CD4-positive, alpha-beta memory T cell (primary cell): Measurements from ENCODE around the gene SPRR5. TPM values are rescaled to one million over a fixed set of nuclear protein-coding genes. Genes with fewer than 3 reads are reported as not detected.

Source experiments
- CTCF ChIA-PET: fragments of 350-600 bp; sonication (Branson Sonifier 250); formaldehyde crosslinking; loops from one replicate; lab custom pipeline; 2021; ENCODE audit warnings: inconsistent platforms; ENCODE audit not compliant: partially characterized antibody; lab: Charles Lee
- POLR2A ChIA-PET: fragments of 350-600 bp; sonication (Branson Sonifier 250); formaldehyde crosslinking; loops from one replicate; lab custom pipeline; 2021; ENCODE audit not compliant: partially characterized antibody; lab: Charles Lee
- DNase-seq, 5 donors: peaks; one replicate each; pipeline versions ENCODE4 v3.0.0 to v3.0.0-alpha.2; 2020 to 2022; ENCODE audit warnings: mixed read lengths in 1 of 5
- H3K27ac ChIP-seq: one replicate; pipeline ENCODE4 v1.7.0; 2013; ENCODE audit warnings: low read depth, low read length
- H3K27me3 ChIP-seq: 2 replicates; pipeline ENCODE4 v1.7.0; 2013; ENCODE audit warnings: mild to moderate bottlenecking, low read length, moderate library complexity; ENCODE audit not compliant: insufficient read depth
- H3K36me3 ChIP-seq: 2 replicates; pipeline ENCODE4 v1.7.0; 2013; ENCODE audit warnings: mild to moderate bottlenecking, low read length, moderate library complexity; ENCODE audit not compliant: insufficient read depth
- H3K4me1 ChIP-seq: 2 replicates; pipeline ENCODE4 v1.7.0; 2013; ENCODE audit warnings: mild to moderate bottlenecking, low read length, moderate library complexity; ENCODE audit not compliant: insufficient read depth
- H3K4me3 ChIP-seq, 2 donors: one replicate each; pipeline ENCODE4 v1.7.0; 2013; ENCODE audit warnings: low read length in 2 of 2, mild to moderate bottlenecking in 1 of 2
- H3K9me3 ChIP-seq, 2 donors: one replicate each; pipeline ENCODE4 v1.7.0; 2013; ENCODE audit warnings: low read length in 2 of 2, control low read depth in 1 of 2; ENCODE audit not compliant: control insufficient read depth in 1 of 2
- H3K27ac Mint-ChIP-seq, 7 donors: one replicate each; pipeline ENCODE4 v1.8.0; 2020 to 2021; ENCODE audit warnings: mixed read lengths in 7 of 7, mild to moderate bottlenecking in 6 of 7, inconsistent platforms in 3 of 7, moderate library complexity in 3 of 7
- H3K27me3 Mint-ChIP-seq, 2 donors: one replicate each; pipeline ENCODE4 v1.8.0; 2020 to 2021; ENCODE audit warnings: mixed read lengths in 2 of 2
- H3K36me3 Mint-ChIP-seq, 2 donors: one replicate each; pipeline ENCODE4 v1.8.0; 2020 to 2021; ENCODE audit warnings: mixed read lengths in 2 of 2, inconsistent platforms in 1 of 2, mild to moderate bottlenecking in 1 of 2
- H3K4me1 Mint-ChIP-seq, 4 donors: one replicate each; pipeline ENCODE4 v1.8.0; 2020 to 2021; ENCODE audit warnings: mixed read lengths in 4 of 4, mild to moderate bottlenecking in 1 of 4
- H3K4me3 Mint-ChIP-seq, 8 donors: one replicate each; pipeline ENCODE4 v1.8.0; 2020 to 2021; ENCODE audit warnings: mixed read lengths in 8 of 8, mild to moderate bottlenecking in 7 of 8, moderate library complexity in 6 of 8, inconsistent platforms in 3 of 8
- H3K9me3 Mint-ChIP-seq, 8 donors: one replicate each; pipeline ENCODE4 v1.8.0; 2020 to 2021; ENCODE audit warnings: mixed read lengths in 8 of 8, mild to moderate bottlenecking in 5 of 8, inconsistent platforms in 3 of 8, moderate library complexity in 1 of 8
- intact Hi-C: fragments of 100-400 bp; cut with micrococcal nuclease; formaldehyde crosslinking; loops from one replicate; pipeline ENCODE4 v1.15.1; 2023
- polyA plus RNA-seq, 2 donors: library from polyadenylated mRNA; unstranded; fragments of 300-500 nt; fragmentation: Illumina TruSeq; gene quantifications; one replicate each; pipeline ENCODE4 v1.2.3, GENCODE V29; 2021
- total RNA-seq, 2 experiments: library from RNA; stranded (reverse); gene quantifications; one replicate each; pipeline ENCODE4 v1.2.3, GENCODE V29; 2021

SPRR5 gene, protein sequence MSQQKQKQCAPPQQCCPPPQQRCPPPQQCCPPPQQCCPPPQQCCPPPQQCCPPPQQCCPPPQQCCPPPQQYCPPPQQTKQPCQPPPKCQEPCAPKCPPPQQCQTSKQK
- total RNA-seq (not detected), polyA plus RNA-seq (not detected)

DNA sequence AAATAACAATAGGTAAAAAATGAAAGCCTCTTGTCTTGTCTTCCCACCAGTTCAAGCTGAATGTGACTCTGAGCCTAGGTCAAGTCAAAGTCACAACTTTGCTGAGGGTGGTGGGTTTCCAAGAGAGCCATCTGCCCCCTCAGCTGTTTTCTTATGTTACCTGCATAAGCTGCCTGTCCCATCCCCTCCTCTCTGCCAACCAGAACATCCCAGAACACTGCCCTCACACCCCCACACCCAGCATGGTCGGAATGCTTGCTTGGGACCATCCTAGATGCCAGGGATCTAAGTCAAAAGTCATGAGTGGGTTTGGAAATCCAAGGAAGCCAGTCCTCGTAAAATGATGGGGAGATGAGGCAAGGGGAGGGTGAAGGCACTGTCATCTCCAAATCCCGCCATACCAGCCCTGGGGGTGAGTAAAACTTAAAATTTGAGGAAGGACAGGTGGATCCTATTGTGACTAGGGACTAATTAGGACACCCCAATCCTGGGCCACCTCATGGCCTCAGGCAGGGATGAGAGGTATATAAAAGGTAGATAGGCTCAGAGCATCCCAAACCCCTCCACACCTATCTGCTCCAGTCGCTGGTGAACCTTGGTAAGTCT lies at the start of gene SPRR5:
Gene SPRR5, plus strand, starts transcription at position 556 of the 606 bp plus-strand sequence. CDS start 1,349 bp downstream, outside the sequence.
- Mint-ChIP-seq H3K4me3 (no peak within 1 kb of the TSS), H3K27ac (no peak within 1 kb of the TSS), H3K27me3 (peaks cover 1 to 12% of the 10 kb centered on the region in 2 donors), H3K36me3 (no peaks in the 10 kb centered on the region), H3K4me1 (no peaks in the 10 kb centered on the region), H3K9me3 (peaks cover 0 to 4% (median 0%) of the 10 kb centered on the region in 8 donors)
- POLR2A ChIA-PET: no interaction called here
- no peak for DNase-seq
- H3K27me3 ChIP-seq: no peaks in the 10 kb centered on the region
- CTCF ChIA-PET: no interaction called here
- H3K4me3 ChIP-seq: no peak within 1 kb of the TSS
- H3K27ac ChIP-seq: no peak within 1 kb of the TSS
- H3K36me3 ChIP-seq: no peaks in the 10 kb centered on the region
- intact Hi-C loops: no loop called here
- H3K9me3 ChIP-seq: no peaks in the 10 kb centered on the region
- H3K4me1 ChIP-seq: no peaks in the 10 kb centered on the region

DNA sequence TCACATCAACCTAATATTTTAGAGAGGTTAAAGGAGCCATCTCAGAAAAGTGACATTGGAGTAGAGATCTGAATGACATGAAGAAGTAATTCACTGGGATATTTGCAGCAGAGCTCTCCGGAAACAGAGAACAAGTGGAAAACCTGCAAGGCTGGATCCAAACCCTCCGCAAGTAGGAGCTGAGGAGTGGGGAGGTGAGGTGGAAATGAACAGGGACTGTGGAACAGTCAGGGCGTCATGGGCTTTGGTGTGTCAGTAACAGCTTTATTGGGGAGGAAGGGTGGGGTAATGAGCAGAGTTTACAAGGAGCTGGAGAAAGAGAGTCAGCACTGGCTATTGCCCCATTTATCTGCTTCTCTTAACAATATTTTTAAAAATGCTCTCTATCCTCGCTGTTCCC lies 48.0 kb upstream of the SPRR5 start:
- Mint-ChIP-seq H3K36me3 (no peaks in the 10 kb centered on the region), H3K4me3 (no peak overlapping the region), H3K9me3 (peaks cover 0 to 1% (median 0%) of the 10 kb centered on the region in 8 donors), H3K27me3 (peaks cover 13 to 39% of the 10 kb centered on the region in 2 donors), H3K27ac (no peak overlapping the region), H3K4me1 (no peaks in the 10 kb centered on the region)
- intact Hi-C loops: no loop called here
- Histone ChIP-seq H3K36me3 (no peaks in the 10 kb centered on the region), H3K4me3 (no peak overlapping the region), H3K9me3 (no peaks in the 10 kb centered on the region), H3K4me1 (no peaks in the 10 kb centered on the region), H3K27me3 (no peaks in the 10 kb centered on the region), H3K27ac (no peak overlapping the region)
- CTCF ChIA-PET: no interaction called here
- no peak for DNase-seq
- POLR2A ChIA-PET: interaction anchor here (0.7 kb wide), 1 partner anchor 11 kb away, joined by 4 read pairs; no protein-coding TSS in a partner anchor

DNA sequence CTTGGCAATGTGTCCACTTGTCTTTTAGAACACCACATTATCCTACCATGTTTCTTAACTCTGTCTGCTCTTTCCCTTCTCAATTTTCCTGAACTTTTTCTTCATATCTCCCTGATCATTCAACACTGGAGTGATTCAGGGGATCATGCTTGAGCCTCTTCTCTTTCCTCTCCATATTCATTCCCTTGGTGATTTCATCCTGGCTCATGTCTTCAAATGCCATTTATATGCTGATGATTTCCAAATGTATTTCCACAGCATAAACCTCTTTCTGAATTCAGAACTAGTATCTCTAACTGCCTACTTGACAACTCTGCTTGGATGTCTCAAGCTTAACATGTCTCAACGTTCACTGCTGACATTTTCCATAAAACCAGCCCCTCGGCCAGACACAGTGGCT lies 47.1 kb upstream of the SPRR5 start:
- Histone ChIP-seq H3K27ac (no peak overlapping the region), H3K9me3 (no peaks in the 10 kb centered on the region), H3K4me3 (no peak overlapping the region), H3K27me3 (no peaks in the 10 kb centered on the region), H3K36me3 (no peaks in the 10 kb centered on the region), H3K4me1 (no peaks in the 10 kb centered on the region)
- intact Hi-C loops: no loop called here
- no peak overlapping the region for H3K27ac Mint-ChIP-seq
- no peaks in the 10 kb centered on the region for H3K36me3 Mint-ChIP-seq
- no peak for DNase-seq
- peaks cover 9 to 34% of the 10 kb centered on the region in 2 donors for H3K27me3 Mint-ChIP-seq
- ChIA-PET CTCF (no interaction called here), POLR2A (no interaction called here)
- peaks cover 0 to 1% (median 0%) of the 10 kb centered on the region in 8 donors for H3K9me3 Mint-ChIP-seq
- H3K4me1 Mint-ChIP-seq: no peaks in the 10 kb centered on the region
- H3K4me3 Mint-ChIP-seq: no peak overlapping the region

DNA sequence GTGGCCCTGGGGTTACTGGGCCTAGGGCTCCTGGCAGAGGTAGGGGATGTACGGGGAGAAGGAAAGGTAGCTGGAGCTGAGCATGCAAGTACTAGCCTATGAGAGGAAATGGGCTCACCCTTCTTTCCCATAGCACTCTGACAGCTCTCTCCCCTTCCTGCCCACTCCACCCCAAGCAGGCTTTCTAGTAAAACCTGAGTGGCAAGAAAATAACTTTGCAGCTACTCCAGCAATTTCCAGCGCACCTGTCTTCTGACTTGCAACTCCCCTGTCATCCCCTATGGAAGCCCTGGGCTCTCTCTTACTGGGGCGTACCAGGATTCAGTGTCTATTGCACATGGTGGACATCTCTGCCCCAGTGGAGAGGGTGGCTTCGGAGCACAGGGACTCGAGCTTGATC lies 45.4 kb upstream of the SPRR5 start:
- Mint-ChIP-seq H3K9me3 (peaks cover 0 to 3% (median 0%) of the 10 kb centered on the region in 8 donors), H3K4me1 (no peaks in the 10 kb centered on the region), H3K27ac (no peak overlapping the region), H3K27me3 (peaks cover 19 to 31% of the 10 kb centered on the region in 2 donors), H3K4me3 (no peak overlapping the region), H3K36me3 (no peaks in the 10 kb centered on the region)
- no peaks in the 10 kb centered on the region for H3K4me1 ChIP-seq
- intact Hi-C loops: no loop called here
- H3K27ac ChIP-seq: no peak overlapping the region
- no peak overlapping the region for H3K4me3 ChIP-seq
- ChIA-PET CTCF (no interaction called here), POLR2A (no interaction called here)
- no peaks in the 10 kb centered on the region for H3K9me3 ChIP-seq
- H3K27me3 ChIP-seq: no peaks in the 10 kb centered on the region
- no peak for DNase-seq
- H3K36me3 ChIP-seq: no peaks in the 10 kb centered on the region

DNA sequence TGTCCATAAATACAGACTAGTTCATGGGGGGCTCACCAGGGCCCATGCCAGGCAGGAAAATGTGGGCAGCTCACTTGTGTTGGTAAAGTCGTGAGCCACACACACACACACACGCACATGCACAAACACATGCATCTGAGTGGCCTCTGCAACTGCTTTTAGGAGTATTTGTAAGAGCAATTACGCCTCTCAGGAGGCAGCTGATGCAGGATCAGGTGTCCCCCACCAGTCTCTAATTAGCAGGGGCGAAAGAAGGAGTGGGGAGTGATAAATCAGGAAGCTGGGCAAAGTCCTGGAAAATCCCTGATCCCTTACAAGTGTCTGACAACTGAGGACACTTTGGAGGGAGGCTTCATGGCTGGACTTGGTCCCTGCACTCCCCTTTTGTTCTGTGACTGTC lies 44.4 kb upstream of the SPRR5 start:
- Histone ChIP-seq H3K27ac (no peak overlapping the region), H3K4me3 (no peak overlapping the region), H3K4me1 (no peaks in the 10 kb centered on the region), H3K9me3 (no peaks in the 10 kb centered on the region), H3K36me3 (no peaks in the 10 kb centered on the region), H3K27me3 (no peaks in the 10 kb centered on the region)
- no peak overlapping the region for H3K4me3 Mint-ChIP-seq
- H3K4me1 Mint-ChIP-seq: no peaks in the 10 kb centered on the region
- intact Hi-C loops: no loop called here
- H3K9me3 Mint-ChIP-seq: peaks cover 0 to 3% (median 0%) of the 10 kb centered on the region in 8 donors
- no peak for DNase-seq
- ChIA-PET CTCF (no interaction called here), POLR2A (no interaction called here)
- no peaks in the 10 kb centered on the region for H3K36me3 Mint-ChIP-seq
- no peak overlapping the region for H3K27ac Mint-ChIP-seq
- H3K27me3 Mint-ChIP-seq: peaks cover 23 to 25% of the 10 kb centered on the region in 2 donors

DNA sequence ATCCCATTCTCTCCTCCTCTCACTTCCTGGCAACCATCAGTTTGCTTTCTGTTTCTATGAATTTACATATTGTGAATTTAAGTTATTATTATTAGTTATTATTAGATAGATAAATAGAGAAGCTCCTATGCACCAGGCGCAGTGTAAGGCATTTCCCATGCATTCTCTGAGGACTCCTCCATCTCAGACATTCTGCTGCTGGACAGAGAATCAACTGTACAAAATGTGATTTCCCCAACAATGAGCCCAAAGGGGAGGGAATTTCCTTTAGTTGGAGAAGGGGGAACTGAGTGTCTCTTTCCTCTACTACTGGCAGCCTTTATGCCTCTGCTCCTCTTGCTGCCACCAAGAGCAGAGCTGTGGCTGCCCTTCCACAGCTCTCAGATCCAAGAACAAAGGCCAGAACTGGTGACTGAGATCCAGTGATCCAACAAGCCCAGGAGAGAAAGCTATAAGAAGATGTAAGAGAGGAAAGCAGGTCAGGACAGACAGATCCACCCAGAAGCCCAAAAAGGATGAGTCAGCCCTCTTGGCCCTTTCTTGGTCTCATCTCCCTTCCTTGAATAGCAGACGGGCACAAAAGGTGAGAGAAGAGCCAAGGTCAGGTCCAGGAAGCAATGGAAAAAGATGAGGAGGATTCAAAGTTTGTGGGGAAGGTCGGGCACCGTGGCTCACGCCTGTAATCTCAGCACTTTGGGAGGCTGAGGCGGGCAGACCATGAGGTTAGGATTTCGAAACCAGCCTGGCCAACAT lies 42.1 kb upstream of the SPRR5 start:
- H3K27me3 Mint-ChIP-seq: peaks cover 22 to 34% of the 10 kb centered on the region in 2 donors
- H3K4me3 Mint-ChIP-seq: no peak overlapping the region
- CTCF ChIA-PET: no interaction called here
- Histone ChIP-seq H3K9me3 (no peaks in the 10 kb centered on the region), H3K4me1 (no peaks in the 10 kb centered on the region), H3K4me3 (no peak overlapping the region), H3K27ac (no peak overlapping the region), H3K36me3 (no peaks in the 10 kb centered on the region), H3K27me3 (no peaks in the 10 kb centered on the region)
- peaks cover 0 to 5% (median 0%) of the 10 kb centered on the region in 8 donors for H3K9me3 Mint-ChIP-seq
- no peak for DNase-seq
- intact Hi-C loops: no loop called here
- H3K27ac Mint-ChIP-seq: no peak overlapping the region
- POLR2A ChIA-PET: no interaction called here
- no peaks in the 10 kb centered on the region for H3K4me1 Mint-ChIP-seq
- H3K36me3 Mint-ChIP-seq: no peaks in the 10 kb centered on the region

DNA sequence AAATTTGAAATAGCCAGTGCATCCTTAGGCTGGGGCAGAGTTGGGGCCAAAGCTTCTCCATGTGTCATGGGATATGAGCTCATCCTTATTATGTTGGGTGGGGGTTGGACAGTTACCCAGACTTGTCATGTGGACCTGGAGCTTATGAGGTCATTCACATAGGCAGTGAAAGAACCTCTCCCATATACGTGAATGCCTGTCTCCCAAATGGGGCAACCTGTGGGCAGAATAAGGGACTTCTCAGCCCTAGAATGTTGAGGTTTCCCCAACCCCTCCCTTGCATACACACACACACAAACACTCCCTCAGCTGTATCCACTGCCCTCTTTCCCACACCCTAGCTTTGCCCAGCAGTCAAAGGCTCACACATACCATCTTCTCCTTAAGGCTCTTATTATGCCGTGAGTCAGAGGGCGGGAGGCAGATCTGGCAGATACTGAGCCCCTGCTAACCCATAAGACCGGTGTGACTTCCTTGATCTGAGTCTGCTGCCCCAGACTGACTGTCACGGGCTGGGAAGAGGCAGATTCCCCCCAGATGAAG lies 40.9 kb upstream of the SPRR5 start:
- H3K4me1 ChIP-seq: no peaks in the 10 kb centered on the region
- H3K27me3 Mint-ChIP-seq: peaks cover 24 to 37% of the 10 kb centered on the region in 2 donors
- H3K9me3 Mint-ChIP-seq: peaks cover 0 to 8% (median 0%) of the 10 kb centered on the region in 8 donors
- no peak overlapping the region for H3K4me3 Mint-ChIP-seq
- H3K36me3 ChIP-seq: no peaks in the 10 kb centered on the region
- CTCF ChIA-PET: no interaction called here
- no peaks in the 10 kb centered on the region for H3K4me1 Mint-ChIP-seq
- H3K36me3 Mint-ChIP-seq: no peaks in the 10 kb centered on the region
- no peak overlapping the region for H3K27ac ChIP-seq
- no peaks in the 10 kb centered on the region for H3K27me3 ChIP-seq
- POLR2A ChIA-PET: no interaction called here
- no peak overlapping the region for H3K4me3 ChIP-seq
- H3K9me3 ChIP-seq: no peaks in the 10 kb centered on the region
- intact Hi-C loops: no loop called here
- no peak overlapping the region for H3K27ac Mint-ChIP-seq
- DNase-seq: no peak
